K562 (cell line): ENCODE measurements around the gene WWOX. TPM values are rescaled to one million over a fixed set of nuclear protein-coding genes. Genes with fewer than 3 reads are reported as not detected.

ENCODE experiments used
- ATAC-seq: fragments of 200-7000 bp; cut with Tn5 transposase; 3 replicates; pipeline ENCODE4 v1.9.1; 2020; ENCODE audit warnings: moderate library complexity
- BruUV-seq: library from RNA; stranded (reverse); fragments of 400-500 nt; replicated peaks from 2 replicates; lab custom pipeline; 2021; lab: Mats Ljungman, UMichigan
- CTCF ChIA-PET: fragments of 300-600 bp; formaldehyde crosslinking; extraction: SDS; loops from one replicate; lab custom pipeline; 2021; ENCODE audit warnings: low intra/inter-chr PET ratio; lab: Yijun Ruan, JAX
- POLR2A ChIA-PET: fragments of 300-600, 350-650 bp; sonication (Branson Sonifier 250); formaldehyde crosslinking; extraction: SDS; loops from one replicate; lab custom pipeline; 2021; ENCODE audit warnings: antibody characterized with exemption, inconsistent platforms; lab: Yijun Ruan, JAX
- DNase-seq, 4 experiments: peaks; one replicate each; pipeline versions ENCODE4 v3.0.0 to v3.0.0-alpha.2; 2011 to 2018; ENCODE audit warnings: low spot score in 3 of 4, mixed read lengths in 3 of 4; ENCODE audit errors: extremely low read depth in 1 of 4
- FAIRE-seq: peaks from 2 replicates; lab custom pipeline; 2011; peaks lifted over from hg19 to GRCh38; lab: Jason Lieb, UNC
- H2AFZ ChIP-seq: 2 replicates; pipeline ENCODE4 v1.6.0; 2011; ENCODE audit warnings: low read depth, low read length, control low read depth, inconsistent platforms
- H3K27ac ChIP-seq: fragments of 200-600 bp; 3 replicates; pipeline ENCODE4 v1.8.0; 2011; ENCODE audit warnings: low read depth, mild to moderate bottlenecking, control low read depth, inconsistent platforms, low read length, moderate library complexity, mixed read lengths; ENCODE audit errors: extremely low read depth
- H3K27me3 ChIP-seq, 2 experiments: fragments of 300-600 bp in 1 of 2; 2 replicates in 1 of 2; 3 replicates in 1 of 2; pipeline versions ENCODE4 v1.6.0 to v1.8.0; 2011; ENCODE audit warnings: inconsistent platforms in 2 of 2, low read length in 2 of 2, mild to moderate bottlenecking in 1 of 2, mixed read lengths in 1 of 2, moderate library complexity in 1 of 2; ENCODE audit not compliant: control insufficient read depth in 2 of 2, insufficient read depth in 2 of 2
- H3K36me3 ChIP-seq: fragments of 300-600 bp; 3 replicates; pipeline ENCODE4 v1.8.0; 2011; ENCODE audit warnings: mild to moderate bottlenecking, low read length, inconsistent platforms; ENCODE audit not compliant: control insufficient read depth, insufficient read depth
- H3K4me1 ChIP-seq, 2 experiments: fragments of 200-600 bp in 1 of 2; replicated peaks in 1 of 2; 2 replicates in 1 of 2; 3 replicates in 1 of 2; pipeline versions ENCODE4 v1.5.1 to v1.8.0; 2011; ENCODE audit warnings: inconsistent platforms in 2 of 2, low read length in 2 of 2, mild to moderate bottlenecking in 1 of 2, mixed read lengths in 1 of 2, moderate library complexity in 1 of 2; ENCODE audit not compliant: control insufficient read depth in 2 of 2, insufficient read depth in 2 of 2
- H3K4me2 ChIP-seq: 2 replicates; pipeline ENCODE4 v1.6.1; 2011; ENCODE audit warnings: low read length, control low read depth, inconsistent platforms, mixed read lengths; ENCODE audit not compliant: insufficient read depth
- H3K4me3 ChIP-seq: fragments of 200-600 bp; sonication (generic), shearing (Covaris generic); 2 replicates; pipeline ENCODE4 v1.5.1; 2016; ENCODE audit warnings: control low read depth, inconsistent platforms
- H3K79me2 ChIP-seq: fragments of 200-600 bp; 3 replicates; pipeline ENCODE4 v1.8.0; 2011; ENCODE audit warnings: low read length, inconsistent platforms; ENCODE audit not compliant: control insufficient read depth, insufficient read depth
- H3K9ac ChIP-seq, 2 experiments: 2 replicates each; pipeline versions ENCODE4 v1.6.0 to v1.6.1; 2011; ENCODE audit warnings: low read depth in 2 of 2, low read length in 2 of 2, control low read depth in 1 of 2, inconsistent platforms in 1 of 2, mild to moderate bottlenecking in 1 of 2, mixed read lengths in 1 of 2; ENCODE audit not compliant: insufficient read depth in 1 of 2
- H3K9me1 ChIP-seq: one replicate; pipeline ENCODE4 v1.6.0; 2011; ENCODE audit warnings: inconsistent platforms, mild to moderate bottlenecking, low read length, moderate library complexity; ENCODE audit not compliant: control insufficient read depth, insufficient read depth
- H3K9me3 ChIP-seq: replicated peaks from 2 replicates; pipeline ENCODE4 v1.5.1; 2011; ENCODE audit warnings: low read depth, low read length, inconsistent platforms; ENCODE audit not compliant: control insufficient read depth, insufficient read depth
- H4K20me1 ChIP-seq: replicated peaks from 2 replicates; pipeline ENCODE4 v1.6.1; 2011; ENCODE audit warnings: low read length, inconsistent platforms, mixed read lengths; ENCODE audit not compliant: control insufficient read depth, insufficient read depth
- SMAD2 ChIP-seq: fragments of 150-350 bp; IDR thresholded peaks from 2 replicates; pipeline ENCODE4 v1.6.1; 2014; ENCODE audit warnings: low read depth, mild to moderate bottlenecking, low read length
- ZNF274 ChIP-seq: IDR thresholded peaks from 2 replicates; pipeline ENCODE4 v1.6.1; 2011; ENCODE audit warnings: low read depth, mild to moderate bottlenecking, low read length, moderate library complexity, borderline replicate concordance
- ZNF277 ChIP-seq: fragments of 250-450 bp; sonication (Bioruptor Pico); IDR thresholded peaks from 2 replicates; pipeline ENCODE4 v1.8.0; 2022; ENCODE audit warnings: inconsistent platforms, mild to moderate bottlenecking, moderate library complexity, borderline replicate concordance
- ZNF644 ChIP-seq: fragments of 200-800 bp; sonication (Bioruptor generic); IDR thresholded peaks from 2 replicates; pipeline ENCODE4 v1.6.1; 2016; ENCODE audit warnings: low read depth, missing genetic modification characterization, missing compliant biosample characterization
- ZNF778 ChIP-seq: fragments of 450-650 bp; formaldehyde crosslinking; IDR thresholded peaks from 2 replicates; pipeline ENCODE4 v1.4.0; 2020; ENCODE audit warnings: mild to moderate bottlenecking, moderate library complexity
- WGBS: fragments of 100-300 bp; shearing (Covaris generic); methylation state at CpG from one replicate; pipeline ENCODE4 v1.1.6; 2016; ENCODE audit warnings: low coverage, mixed read lengths; ENCODE audit not compliant: insufficient coverage; ENCODE audit errors: missing lambda C conversion rate; 5-methylcytosine and 5-hydroxymethylcytosine counted together
- in situ Hi-C: fragments of 300-500 bp; cut with MboI; formaldehyde crosslinking; loops from 4 replicates; pipeline ENCODE4 v1.15.0; 2018; ENCODE audit warnings: inconsistent platforms, mixed read lengths
- intact Hi-C: fragments of 100-400 bp; cut with micrococcal nuclease; formaldehyde crosslinking; loops from 2 replicates; pipeline ENCODE4 v1.14.2; 2022
- polyA plus RNA-seq, 8 experiments: library from polyadenylated mRNA; depleted of rRNA in 4 of 8; stranded (reverse) in 5 of 8; unstranded in 3 of 8; fragments of >200 nt; fragmentation: Nextera tagmentation in 2 of 8; fragmentation: Illumina TruSeq in 1 of 8; extraction: Ambion mirVana in 2 of 8; extraction: Trizol in 1 of 8; gene quantifications; 2 replicates each; pipeline versions ENCODE4 v1.2.1 to v1.2.3, GENCODE V29; 2011 to 2014; ENCODE audit warnings: inconsistent platforms in 1 of 8, missing spikeins in 1 of 8
- total RNA-seq, 7 experiments: library from RNA; depleted of rRNA in 6 of 7; stranded (reverse); fragments of >200 nt in 6 of 7; fragmentation: Illumina TruSeq in 2 of 7; extraction: Trizol in 2 of 7; gene quantifications; 2 replicates each; pipeline versions ENCODE4 v1.2.1 to v1.2.3, GENCODE V29; 2011 to 2021; ENCODE audit warnings: low replicate concordance in 1 of 7

WWOX gene
- total and polyA plus RNA-seq, 9 of the 15 experiments (the other 6 are each of a cell fraction or from before 2014, with no cell fraction given) = 1.6 to 22.7 (median 8.1) TPM

- no peaks in the 10 kb centered on the region for H3K79me2 ChIP-seq
- intact Hi-C loops = no loop called here
- H3K4me1 ChIP-seq = no peaks in the 10 kb centered on the region
- peaks cover 18 to 23% of the 10 kb centered on the region in 2 experiments; a peak in 4 of 5 replicates for H3K27me3 ChIP-seq
- ATAC-seq (no peak), DNase-seq (no peak), FAIRE-seq (no peak)
- H3K36me3 ChIP-seq = no peaks in the 10 kb centered on the region
- WGBS = under 1% methylated on average over 12 of the region's 12 CpGs
- H4K20me1 ChIP-seq = no peaks in the 10 kb centered on the region
- in situ Hi-C loops = no loop called here
- BruUV-seq = no TSS peak
- no peak overlapping the region for H2AFZ ChIP-seq
- TF ChIP-seq ZNF778 (CRISPR knock-in tag) (no peak), ZNF277 (CRISPR knock-in tag) (no peak), SMAD2 (no peak), ZNF274 (no peak), ZNF644 (tag) (no peak)
- ChIA-PET CTCF (no interaction called here), POLR2A (interaction anchor here (0.7 kb wide), 1 partner anchor 12 kb away, joined by 3 read pairs; no protein-coding TSS in a partner anchor)
- H3K9me3 ChIP-seq = no peaks in the 10 kb centered on the region
- no peak overlapping the region for H3K4me3 ChIP-seq
- no peak overlapping the region for H3K9ac ChIP-seq
- no peak overlapping the region for H3K4me2 ChIP-seq
- no peaks in the 10 kb centered on the region for H3K9me1 ChIP-seq
- no peak overlapping the region for H3K27ac ChIP-seq
These were observed 976.8 kb downstream of the WWOX start for GRCh38 chr16:79076047-79076767.
